NCI-H2227 (cell line): Measurements from ENCODE around the gene SLC44A3.
"Not testable (repeated sequence)": the region's sequence is repeated elsewhere in the genome, so short reads cannot be mapped to it uniquely, and the experiment has no call there.

Experiments
- DNase-seq: peaks from one replicate; lab custom pipeline; 2025; ENCODE audit not compliant: unreplicated experiment; lab: John Stamatoyannopoulos, UW

The SLC44A3 gene

DNA sequence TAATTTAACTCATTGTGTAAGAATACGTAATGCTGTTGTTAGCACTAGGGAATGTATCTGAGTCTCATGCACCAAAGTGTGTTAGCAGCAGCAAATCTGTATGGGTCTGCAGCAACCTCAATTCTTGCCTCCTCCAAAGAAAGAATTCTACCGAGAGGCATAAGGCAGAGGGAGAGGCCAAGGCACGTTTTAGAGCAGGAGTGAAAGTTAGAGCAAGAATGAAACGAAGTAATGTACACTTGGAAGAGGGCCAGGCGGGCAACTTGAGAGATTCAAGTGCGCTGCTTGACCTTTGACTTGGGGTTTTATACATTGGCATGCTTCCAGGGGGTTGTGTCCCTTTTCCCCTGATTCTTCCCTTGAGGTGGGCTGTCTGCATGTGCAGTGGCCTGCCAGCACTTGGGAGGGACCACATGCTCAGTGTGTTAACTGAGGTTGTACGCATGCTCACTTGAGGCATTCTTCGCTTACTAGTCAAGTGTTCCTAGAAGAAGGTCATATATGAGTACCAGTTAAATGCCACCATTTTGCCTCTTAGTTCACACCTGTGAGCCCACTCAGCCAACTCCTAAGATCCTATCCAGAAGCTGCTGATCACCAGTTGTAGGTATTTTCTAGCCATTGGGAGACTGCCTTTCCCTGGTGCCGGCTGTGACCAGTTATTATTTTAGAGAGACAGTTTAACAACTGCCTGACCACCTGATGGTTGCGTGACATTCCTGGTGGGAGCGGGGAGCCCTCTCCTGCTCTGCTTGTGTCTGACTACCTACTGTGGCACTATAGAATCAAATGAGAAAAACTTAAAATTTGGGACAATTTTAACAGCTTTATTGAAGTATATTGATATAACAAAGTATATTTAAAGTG is 109.4 kb downstream of the SLC44A3 start:
- no peak for DNase-seq

GRCh38 chr1:94931254-94931841 is 111.2 kb downstream of the SLC44A3 start:
- no peak for DNase-seq

DNA sequence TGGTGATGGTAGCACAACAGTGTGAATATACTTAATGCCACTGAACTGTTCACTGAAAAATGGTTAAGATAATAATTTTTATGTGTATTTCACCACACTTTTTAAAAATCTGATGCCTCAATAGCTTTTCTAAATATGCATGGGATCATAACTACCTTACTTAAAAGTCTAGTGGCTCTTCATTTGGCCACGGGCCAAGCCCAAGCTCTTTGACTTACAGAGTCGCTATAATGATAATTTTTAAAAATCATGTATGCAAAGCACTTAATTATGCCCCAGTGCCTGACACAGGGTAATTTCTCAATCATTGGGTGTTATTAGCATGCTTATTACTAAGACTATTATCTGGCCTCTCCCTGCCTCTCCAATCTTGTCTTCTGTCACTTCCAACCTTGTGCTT is 114.4 kb downstream of the SLC44A3 start:
- DNase-seq = no peak

DNA sequence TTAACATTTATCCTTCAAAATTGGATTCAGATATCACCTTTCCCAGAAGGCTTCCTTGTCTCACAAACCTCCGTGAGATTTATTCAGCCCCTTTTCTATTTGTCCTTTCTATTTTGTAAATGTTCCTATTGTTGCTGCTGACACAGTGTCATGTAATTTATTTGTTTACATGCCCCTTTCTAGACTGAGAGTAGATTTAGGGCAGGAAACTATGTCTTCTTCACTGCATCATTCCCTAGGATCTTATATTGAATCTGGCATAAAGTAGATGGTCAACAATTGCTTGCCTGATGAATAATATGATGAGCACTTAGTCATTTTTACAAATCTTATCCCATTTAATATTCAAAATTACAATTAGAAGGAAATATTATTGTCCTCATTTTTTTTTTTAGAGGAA is 114.9 kb downstream of the SLC44A3 start:
- DNase-seq = no peak

DNA sequence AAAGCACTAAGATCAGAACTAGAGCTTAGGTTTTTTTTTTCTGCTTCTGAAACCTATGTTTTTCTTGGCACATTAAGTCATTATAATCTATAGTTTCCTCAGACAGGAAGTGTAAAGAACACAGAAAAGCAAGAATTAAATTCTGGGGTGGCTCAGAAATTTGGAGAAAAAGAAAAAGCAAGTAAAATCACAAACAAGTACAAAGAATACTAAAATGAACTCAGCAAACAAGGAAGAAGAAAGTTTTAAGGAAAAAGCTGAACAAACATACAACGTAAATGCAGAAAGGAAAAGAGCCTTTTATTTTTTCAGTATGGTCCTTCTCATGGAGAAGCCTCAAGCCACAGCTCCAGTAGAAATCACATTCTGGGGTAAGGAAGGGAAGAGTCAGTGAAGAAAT is 115.3 kb downstream of the SLC44A3 start:
- no peak for DNase-seq

GRCh38 chr1:94936861-94937620 is 116.9 kb downstream of the SLC44A3 start:
- no peak for DNase-seq

GRCh38 chr1:94937820-94938219 is 117.7 kb downstream of the SLC44A3 start:
- no peak for DNase-seq

- no peak for DNase-seq
Measured at GRCh38 chr1:94940738-94941137, 120.6 kb downstream of the SLC44A3 start.

GRCh38 chr1:94941480-94941879 is 121.3 kb downstream of the SLC44A3 start:
- not testable (repeated sequence) for DNase-seq

- no peak for DNase-seq
Measured at GRCh38 chr1:94942171-94943128, 122.3 kb downstream of the SLC44A3 start.
